GM21529 (cell line): ENCODE data around the gene PNPLA7.

ENCODE experiments used
- ATAC-seq: cut with Tn5 transposase; IDR thresholded peaks from one replicate; pipeline ENCODE4 v1.9.1; 2021; ENCODE audit not compliant: unreplicated experiment

The PNPLA7 gene

GRCh38 chr9:137497921-137498719 is 52.1 kb downstream of the PNPLA7 start:
- ATAC-seq, result no peak

GRCh38 chr9:137496601-137497375 is 53.4 kb downstream of the PNPLA7 start:
- ATAC-seq, result no peak

GRCh38 chr9:137494550-137495351 is 55.5 kb downstream of the PNPLA7 start:
- no peak for ATAC-seq

GRCh38 chr9:137494104-137494544 is 56.1 kb downstream of the PNPLA7 start:
- ATAC-seq, result no peak

- no peak for ATAC-seq
Observed at GRCh38 chr9:137493364-137494103, 56.7 kb downstream of the PNPLA7 start.

- no peak for ATAC-seq
Observed at GRCh38 chr9:137492464-137493363, 57.5 kb downstream of the PNPLA7 start.

- no peak for ATAC-seq
Observed at GRCh38 chr9:137491735-137492432, 58.3 kb downstream of the PNPLA7 start.

- no peak for ATAC-seq
Observed at GRCh38 chr9:137490532-137491186, 59.5 kb downstream of the PNPLA7 start.

GRCh38 chr9:137488906-137489305 is 61.3 kb downstream of the PNPLA7 start:
- no peak for ATAC-seq

GRCh38 chr9:137488327-137488653 is 61.9 kb downstream of the PNPLA7 start:
- no peak for ATAC-seq

- ATAC-seq, result no peak
Observed at GRCh38 chr9:137487454-137488326, 62.5 kb downstream of the PNPLA7 start.

- no peak for ATAC-seq
Observed at GRCh38 chr9:137486545-137487453, 63.4 kb downstream of the PNPLA7 start.

- ATAC-seq, result no peak
Observed at GRCh38 chr9:137486141-137486490, 64.1 kb downstream of the PNPLA7 start.

GRCh38 chr9:137485343-137486140 is 64.7 kb downstream of the PNPLA7 start:
- no peak for ATAC-seq

GRCh38 chr9:137484551-137485315 is 65.5 kb downstream of the PNPLA7 start:
- no peak for ATAC-seq
